CD4-positive, alpha-beta T cell treated with Interleukin-17A for 4 hours (primary cell): ENCODE results near the gene STXBP1.
"Not testable (repeated sequence)": the region's sequence is repeated elsewhere in the genome, so short reads cannot be mapped to it uniquely, and the experiment has no call there.

Source experiments
- DNase-seq: peaks from one replicate; pipeline ENCODE4 v3.0.0-alpha.2; 2020; ENCODE audit warnings: mixed read lengths

STXBP1 gene

GRCh38 chr9:127611899-127612790, at the start of gene STXBP1:
STXBP1 (plus strand) TSS chr9:127612277; CDS start chr9:127612404, 127 bp downstream.
- peak; percentile 92 for DNase-seq

DNA sequence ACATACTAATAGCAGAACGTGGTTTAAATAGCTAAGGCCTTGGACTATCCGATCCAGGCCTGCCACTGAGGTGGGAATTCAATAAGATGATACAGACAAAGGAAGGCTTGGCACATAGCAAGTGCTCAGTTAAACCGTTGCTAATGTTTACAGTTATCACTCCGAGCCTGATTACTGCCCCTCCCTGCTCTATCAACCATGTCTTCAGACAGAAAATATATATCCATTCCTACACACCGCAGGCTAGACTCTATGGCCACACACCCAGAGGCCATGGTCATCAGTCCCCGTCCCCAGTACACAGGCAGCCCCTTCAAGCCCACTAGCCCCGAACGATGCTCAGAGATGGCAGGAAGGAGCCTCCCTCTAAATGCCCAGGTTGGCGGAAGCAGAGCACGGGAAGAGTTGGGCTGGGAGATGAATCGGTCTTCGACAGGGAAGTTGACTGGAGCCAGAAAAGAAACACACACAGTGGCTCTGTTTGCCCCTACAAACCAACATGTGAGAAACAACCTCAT, 49.7 kb upstream of the STXBP1 start:
- no peak for DNase-seq

DNA sequence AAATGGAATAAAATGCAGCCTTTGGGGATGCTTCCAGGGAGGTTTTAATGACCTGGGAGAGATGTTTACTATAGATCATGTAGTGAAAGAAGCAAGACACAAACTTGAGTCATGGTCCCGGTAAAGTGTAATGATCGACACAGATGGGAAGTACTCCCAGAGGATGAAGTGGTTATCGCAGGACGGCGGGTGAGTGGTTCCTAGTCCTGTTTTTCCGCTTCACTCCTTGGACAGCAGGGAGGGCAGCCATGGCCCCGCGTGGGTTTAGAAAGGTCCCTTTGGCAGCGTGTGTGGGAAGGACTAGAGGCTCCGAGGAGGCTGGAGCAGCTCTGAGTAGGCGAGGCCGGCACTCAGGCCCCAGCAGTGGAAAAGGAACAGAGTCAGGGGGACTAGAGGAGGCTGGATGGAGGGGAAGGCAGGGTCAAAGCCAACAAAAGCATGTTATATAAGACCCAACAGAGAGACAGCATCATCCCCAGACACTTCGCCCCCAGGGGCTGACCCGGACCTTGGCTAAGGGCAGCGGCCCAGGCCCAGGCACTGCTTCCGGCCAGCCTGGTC, 49.2 kb upstream of the STXBP1 start:
- DNase-seq, result no peak

- DNase-seq, result no peak
These were observed 48.5 kb upstream of the STXBP1 start for GRCh38 chr9:127563579-127563978.

- DNase-seq, result no peak
These were observed 46.8 kb upstream of the STXBP1 start for GRCh38 chr9:127565231-127565630.

DNA sequence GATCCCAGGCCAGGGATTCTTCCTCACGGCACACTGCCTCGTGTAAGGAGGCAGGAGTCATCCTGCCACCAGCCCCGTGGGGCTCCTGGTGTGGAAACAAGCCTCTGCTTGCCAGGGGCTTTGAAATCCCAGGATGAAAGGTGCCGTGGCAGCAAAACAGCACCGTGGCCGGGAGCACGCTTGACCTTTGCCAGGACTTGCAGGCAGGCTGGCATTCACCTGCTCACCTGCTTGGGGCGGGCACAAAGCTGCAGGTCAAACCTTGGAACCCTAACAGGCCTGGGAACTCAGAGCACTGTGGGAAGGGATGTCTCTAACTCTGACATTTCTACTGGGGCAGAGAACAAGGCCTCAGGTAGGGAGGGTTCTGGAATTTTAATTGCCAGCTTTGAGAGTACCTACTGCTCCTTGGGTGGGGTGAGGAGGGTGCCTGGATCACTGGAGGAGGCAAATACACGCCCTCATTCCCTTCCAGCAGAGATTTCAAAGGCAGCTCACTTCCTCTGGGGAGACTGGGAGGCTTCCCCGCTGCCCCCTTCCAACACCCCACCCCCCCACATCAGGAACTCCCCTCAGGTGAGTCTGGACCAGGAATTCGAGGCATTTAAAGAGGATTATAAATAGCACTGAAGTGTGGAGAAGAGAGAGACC, 45.6 kb upstream of the STXBP1 start:
- no peak for DNase-seq

DNA sequence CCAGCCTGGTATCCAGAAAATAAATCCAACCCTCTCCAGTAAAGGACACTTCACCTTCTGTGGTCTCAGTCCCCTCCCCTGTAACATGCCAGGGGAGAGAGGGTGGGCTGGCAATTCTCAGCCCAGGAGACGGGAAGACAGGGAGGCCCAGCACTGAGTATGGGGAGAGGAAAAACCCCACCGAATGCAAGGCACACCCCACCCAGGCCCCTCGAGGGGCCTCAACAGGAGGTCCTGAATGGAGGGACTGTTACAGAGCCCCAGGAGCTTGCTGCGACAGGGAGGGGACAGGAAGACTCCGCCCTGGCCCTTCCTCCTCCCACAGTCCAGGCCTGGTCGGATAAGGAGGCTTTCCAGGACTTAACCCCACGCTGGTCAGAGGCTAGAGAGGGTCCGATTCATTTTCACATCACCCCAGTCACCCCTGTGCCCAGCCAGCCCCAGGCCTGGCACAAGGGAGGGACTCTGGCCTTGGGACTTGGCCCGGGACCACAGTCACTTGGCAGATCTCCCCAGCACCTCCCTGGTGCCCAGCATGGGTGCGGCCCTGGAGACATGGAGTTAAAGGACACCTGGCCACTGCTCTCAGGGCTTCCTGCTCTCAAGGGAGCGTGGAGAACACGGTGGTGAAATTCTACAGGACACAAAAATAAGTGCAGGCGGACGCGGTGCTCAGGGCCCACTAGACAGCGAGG, 44.9 kb upstream of the STXBP1 start:
- DNase-seq, result no peak

DNA sequence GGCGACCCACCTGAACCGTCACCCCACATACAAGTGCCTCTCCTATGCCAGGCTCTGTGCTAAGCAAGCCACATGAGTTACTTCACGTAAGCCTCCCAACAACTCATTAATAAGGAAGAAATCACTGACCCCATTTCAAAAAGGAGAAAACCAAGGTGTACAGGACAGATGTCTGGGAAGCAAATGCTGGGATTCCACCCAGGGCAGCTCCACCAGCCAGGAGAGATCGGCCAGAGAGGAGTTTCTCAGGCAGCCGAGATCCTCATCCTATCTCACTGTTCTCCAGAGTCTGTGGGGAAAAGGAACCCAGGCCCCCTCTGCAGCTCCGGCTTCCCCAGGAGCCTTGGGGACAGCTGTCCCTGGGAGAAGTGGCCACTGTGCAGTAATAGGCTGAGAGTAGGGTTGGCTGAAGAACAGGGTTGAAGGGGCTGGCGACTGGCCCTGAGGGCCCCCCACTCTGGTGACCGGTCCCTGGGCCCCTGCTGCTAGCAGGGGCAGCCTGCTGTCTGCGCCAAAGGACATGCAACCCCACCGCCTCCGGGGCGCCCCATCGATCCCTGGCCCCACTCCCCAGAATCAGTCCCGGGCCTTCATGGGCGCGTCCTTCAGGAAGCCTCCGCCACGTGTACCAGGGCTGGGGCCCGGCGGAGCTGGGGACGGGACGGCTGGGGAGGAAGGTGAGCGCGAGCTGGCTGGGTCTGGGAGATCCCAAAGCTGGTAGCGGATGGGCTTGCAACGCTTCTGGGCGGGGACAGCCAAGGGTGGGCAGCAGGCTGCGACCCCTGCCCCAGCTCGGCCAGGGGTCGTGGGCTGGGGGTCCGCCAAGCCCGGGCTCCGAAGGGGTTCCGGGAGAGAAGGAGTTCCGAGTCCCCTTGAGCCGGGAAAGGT, 44.1 kb upstream of the STXBP1 start:
- DNase-seq, result peak; percentile 40

GRCh38 chr9:127568618-127568970, 43.5 kb upstream of the STXBP1 start:
- DNase-seq, result no peak

DNA sequence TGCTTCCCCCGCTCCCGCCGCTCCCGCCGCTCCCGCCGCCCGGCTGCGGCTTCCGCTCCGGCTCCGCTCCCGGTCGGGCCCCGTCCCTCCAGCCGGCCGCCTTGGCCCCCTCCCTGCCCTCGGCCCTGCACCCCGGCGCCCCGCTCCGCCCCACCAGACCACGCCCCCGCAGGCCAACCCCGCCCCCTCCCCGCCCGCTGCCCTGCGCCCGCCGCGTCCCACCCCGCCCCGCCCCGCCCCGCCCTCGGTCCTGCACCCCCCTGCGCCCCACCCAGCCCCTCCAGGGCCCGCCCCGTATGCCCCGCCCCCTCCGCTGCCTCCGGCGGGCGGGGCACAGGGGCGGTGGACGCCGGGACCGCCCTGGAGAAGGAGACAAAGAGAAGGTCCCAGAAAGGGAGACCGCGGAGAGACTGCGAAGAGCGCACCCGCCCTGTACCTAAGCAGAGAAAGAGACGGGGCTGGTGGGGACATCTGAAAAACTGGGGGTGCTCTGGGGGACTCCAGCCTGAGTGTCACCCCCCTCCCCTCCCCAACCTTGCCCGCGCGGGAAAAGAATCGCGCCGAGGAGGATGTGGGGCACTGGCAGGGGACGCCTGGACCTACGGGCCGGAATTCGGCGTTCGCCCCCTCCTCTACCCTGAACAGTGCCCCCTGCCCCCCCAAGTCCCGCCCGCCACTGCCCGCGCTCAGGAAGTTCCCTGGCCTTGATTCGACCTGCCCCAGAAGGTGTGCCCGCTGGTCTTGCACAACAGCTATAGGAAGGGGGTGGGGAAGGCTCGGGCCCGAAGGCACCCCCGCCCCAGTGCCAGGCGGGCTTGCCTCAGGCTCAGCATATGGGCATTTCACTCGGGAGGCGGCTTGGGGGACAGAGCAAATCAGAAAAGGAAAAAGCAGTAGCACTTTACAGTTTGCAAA, 42.8 kb upstream of the STXBP1 start:
- peak; percentile 93 for DNase-seq

GRCh38 chr9:127569886-127570401, 42.1 kb upstream of the STXBP1 start:
- peak; percentile 33 for DNase-seq

GRCh38 chr9:127570533-127571111, 41.5 kb upstream of the STXBP1 start:
- no peak for DNase-seq

- no peak for DNase-seq
These were observed 40.1 kb upstream of the STXBP1 start for GRCh38 chr9:127571971-127572370.

DNA sequence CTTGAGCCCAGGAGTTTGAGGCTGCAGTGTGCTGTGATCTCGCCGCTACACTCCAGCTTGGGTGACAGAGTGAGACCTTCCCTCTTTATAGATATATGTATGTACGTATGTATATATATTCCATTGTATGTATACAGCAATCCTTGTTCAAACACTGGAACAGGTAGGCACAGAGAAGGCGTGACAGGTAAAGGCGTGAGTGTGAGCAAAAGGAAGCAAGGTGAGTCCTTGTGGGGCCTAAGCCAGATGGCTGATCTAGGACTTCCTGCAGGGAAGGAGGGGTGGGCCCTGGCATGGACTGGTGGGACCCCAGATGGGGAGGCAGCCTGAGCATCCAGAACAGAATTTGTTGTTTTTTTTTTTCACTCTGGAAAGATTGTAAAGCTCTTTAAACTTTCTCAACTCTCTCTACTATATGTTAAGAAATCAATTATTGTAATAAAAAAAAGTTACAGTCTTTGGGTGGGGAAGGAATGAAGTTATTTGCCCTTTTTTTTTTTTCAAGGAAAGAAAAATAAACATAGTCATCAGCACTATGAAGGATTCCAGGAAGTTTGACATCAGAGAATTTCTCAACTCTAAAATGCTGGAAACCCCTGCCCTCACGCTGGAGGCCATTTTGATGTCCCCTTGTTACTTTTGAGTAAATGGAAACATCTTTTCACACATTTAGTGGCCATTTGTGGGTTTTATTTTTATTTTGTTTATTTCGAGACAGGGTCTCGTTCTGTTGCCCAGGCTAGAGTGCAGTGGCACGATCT, 38.9 kb upstream of the STXBP1 start:
- no peak for DNase-seq

DNA sequence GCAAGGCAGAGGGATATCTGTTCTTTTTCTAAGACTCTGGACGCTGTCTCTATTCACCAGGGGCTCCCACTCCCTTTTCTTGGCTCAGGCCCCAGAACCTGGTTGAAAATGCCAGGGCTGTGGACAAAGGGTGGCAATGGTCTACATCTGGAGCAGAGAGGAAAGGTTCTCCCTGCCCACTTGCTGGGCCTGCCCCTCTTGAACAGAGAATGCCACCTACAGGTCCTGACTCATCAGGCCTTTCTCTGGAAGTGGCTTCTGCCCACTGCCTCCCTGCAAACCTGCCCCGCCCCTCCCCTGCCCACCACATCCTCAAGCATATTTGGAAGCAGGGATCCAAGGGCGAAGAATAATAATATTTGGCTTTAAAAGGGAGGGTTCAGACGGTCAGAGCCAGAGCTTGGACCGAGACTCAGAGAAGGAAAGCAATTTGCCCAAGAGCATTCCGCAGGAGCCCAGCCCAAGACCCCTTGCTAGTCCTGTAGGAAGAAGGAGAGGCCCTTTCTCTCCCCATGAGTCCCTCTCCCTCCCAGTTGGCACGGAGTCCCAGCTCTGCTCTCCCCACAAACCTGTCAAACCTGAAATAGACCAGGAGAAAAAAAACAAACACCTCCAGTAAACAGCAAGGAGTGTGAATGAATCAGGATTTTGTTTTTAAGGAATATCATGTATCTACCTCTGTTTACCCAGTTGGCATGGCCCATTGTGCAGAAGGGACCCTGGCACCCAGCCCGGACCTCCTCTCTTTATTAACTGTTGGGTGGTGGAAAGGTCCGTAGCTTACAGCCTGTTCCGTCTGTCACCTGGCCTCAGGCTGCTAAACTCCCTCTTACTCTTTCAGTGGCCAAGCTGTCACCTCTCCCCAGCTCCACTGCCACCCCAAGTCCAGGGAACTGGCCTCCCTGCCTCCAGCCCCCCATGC, 37.7 kb upstream of the STXBP1 start:
- DNase-seq, result no peak

DNA sequence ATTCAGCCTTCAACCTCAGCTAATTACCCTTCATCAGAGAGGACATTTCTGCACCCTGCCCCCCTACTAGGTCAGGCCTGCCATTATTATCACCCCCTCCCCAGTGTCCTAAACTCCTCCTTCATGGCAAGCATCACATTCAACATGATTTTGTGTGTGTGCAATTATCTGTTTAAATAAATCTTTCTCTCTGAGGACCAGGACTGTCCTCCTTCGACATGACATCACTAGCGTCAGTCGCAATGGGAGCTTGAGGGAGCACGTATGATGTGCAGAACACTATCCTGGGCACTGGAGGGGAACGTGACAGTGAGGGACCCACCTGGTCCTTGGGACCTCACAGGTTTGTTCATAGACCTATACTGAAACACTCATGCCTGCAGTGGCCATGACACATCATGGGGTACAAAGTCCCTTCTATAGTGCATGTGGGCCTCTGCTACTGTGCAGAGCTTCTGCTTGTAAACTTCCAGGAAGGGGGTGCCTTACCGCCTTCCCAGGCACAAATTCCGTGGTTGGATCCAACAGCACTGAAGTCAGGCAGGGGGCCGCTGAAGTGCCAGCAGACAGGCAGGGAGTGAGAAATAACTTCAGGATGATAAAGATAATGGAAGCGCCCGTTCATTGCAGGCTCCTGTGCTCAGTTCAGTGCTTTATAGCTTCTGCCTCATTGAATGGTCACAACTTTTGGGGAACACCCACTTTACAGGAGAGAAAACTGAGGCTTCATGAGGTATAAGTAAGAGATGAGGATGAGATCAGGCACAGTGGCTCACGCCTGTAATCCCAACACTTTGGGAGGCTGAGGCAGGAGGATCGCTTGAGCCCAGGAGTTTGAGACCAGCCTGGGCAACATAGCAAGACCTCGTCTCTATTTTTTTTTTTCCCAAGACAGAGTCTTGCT, 36.0 kb upstream of the STXBP1 start:
- DNase-seq, result no peak

- DNase-seq, result not testable (repeated sequence)
These were observed 34.9 kb upstream of the STXBP1 start for GRCh38 chr9:127577194-127577593.
